Hematopoietic multipotent progenitor cell treated with erythropoietin and hydrocortisone succinate and interleukin-3 and kit ligand, for 15 days (in vitro differentiated cells): ENCODE measurements around the gene OIP5.
"Not testable (repeated sequence)": the region's sequence is repeated elsewhere in the genome, so short reads cannot be mapped to it uniquely, and the experiment has no call there.

Experiments used
- DNase-seq: peaks from one replicate; pipeline ENCODE4 v3.0.0-alpha.2; 2015; ENCODE audit warnings: low spot score

OIP5 gene

DNA sequence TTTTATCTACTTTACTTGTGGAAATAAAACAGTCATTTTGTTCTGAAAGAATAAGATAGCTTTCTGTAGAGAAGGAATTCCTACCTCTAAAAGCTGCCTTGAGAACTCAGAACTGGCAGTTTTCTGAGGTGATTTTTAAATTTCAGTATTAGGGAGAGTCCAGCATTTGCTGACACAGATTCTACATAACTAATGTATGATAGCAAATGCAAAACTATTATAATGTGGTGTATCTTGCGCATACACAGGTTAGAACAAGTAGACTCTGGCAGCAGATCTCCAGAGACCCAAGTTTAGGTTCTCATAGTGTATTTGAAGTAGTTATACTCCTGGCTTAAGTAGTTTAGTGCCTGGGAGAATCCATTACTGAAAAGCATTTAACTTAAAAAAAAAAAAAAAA is 30.8 kb downstream of the OIP5 start:
- no peak for DNase-seq

DNA sequence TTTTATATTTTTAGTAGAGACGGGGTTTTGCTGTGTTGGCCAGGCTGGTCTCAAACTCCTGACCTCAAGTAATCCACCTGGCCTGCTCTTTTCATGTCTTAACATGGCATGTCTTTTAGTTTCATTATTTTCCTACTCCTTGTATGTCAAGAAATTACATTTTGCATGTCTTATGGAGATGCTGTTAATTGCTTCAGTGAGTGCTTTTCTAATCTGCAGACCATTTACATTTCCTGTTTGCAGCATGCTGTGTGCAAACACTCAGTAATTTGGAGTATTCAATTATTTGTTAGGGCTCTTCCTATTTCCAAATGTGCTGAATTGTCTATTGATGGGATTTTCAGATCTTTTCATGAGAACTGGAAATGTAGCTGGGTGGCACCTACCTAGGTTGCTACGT is 31.3 kb downstream of the OIP5 start:
- not testable (repeated sequence) for DNase-seq

DNA sequence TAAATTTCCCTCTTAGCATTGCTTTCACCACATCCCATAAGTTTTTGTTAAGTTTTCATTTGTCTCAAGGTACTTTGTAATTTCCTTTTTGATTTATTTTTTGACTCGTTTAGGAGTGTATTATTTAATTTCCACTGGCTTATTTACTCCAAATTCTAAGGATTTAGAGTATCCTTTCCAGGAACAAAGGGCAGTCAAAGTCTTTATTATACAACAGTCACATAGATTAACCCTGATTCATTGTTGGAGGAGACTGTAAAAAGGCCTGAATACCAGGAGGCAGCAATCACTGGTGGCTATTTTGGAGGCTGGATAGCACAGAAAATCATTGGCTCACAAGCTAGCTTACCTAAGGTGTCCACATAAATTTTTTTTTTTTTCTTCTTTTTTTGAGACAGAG is 39.9 kb downstream of the OIP5 start:
- DNase-seq, result no peak

DNA sequence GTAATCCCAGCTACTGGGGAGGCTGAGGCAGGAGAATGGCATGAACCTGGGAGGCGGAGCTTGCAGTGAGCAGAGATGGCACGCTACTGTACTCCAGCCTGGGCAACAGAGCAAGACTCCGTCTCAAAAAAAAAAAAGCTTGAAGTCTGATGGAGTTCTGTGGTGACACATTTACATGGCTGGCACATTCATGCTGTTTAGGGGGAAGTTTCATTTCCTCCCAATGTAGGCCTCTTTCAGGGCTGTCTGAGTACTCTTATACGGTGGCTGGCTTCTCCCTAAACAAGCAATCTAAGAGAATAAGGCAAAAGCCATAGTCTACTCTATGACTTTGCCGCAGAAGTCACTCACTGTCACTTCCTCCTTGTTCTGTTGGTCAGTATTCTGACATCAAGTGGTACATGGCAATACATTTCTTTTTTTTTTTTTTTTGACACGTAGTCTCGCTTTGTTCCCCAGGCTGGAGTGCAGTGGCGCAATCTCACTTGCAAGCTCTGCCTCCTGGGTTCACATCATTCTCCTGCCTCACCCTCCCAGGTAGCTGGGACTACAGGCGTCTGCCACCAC is 41.2 kb downstream of the OIP5 start:
- no peak for DNase-seq

DNA sequence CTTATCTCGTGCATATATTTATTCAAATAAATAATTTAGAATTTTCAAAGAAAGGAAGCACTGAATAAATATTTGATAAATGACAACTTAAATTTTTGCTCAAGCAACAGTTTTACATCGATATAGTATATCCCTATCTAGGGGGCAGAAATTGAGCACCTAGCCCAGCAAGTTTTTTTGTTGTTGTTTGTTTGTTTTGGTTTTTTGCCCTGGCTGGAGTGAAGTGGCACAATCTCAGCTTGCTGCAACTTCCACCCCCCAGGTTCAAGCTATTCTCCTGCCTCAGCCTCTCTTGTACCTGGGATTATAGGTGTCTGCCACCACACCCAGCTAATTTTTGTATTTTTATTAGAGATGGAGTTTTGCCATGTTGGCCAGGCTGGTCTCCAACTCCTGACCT is 42.4 kb downstream of the OIP5 start:
- DNase-seq, result no peak

DNA sequence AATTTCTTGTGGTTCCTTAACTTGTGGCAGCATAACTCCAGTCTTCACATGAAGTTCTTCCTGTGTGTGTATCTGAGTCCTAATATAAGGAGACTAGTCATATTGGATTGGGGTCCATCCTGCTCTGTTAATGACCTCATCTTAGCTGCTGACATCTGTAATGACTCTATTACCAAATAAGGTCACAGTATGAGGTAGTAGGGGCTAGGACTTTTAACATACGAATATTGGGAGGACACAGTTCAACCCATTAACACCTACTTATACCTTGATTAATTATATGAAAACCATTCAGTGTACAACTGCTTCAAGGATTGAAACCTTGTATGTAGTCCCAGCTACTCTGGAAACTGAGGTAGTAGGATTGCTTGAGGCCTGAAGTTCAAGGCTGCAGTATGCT is 43.9 kb downstream of the OIP5 start:
- DNase-seq, result no peak

DNA sequence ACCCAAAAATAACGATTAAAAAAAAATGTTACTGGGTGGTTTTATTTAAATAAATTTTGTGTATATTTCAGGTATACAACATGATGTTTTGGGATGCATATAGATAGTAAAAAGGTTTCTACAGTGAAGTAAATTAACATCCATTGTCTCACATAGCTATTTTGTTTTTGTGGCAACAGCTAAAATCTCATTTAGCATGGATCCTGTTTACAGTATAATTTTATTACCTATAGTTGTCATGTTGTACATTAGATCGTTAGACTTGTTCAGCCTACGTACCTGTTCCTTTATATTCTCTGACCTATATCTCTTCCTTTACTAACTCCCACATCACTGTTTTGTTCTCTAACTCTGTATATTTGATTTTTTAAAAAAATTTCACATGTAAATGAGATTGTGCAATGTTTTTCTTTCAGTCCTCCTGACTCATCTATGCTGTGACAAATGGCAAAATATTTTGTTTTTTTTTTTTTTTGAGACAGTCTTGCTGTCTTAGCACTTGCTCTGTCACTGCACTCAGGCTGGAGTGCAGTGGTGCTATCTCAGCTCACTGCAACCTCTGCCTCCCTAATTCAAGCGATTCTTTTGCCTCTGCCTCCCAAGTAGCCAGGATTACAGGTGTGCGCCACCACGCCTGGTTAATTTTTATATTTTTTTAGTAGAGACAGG is 45.6 kb downstream of the OIP5 start:
- no peak for DNase-seq

DNA sequence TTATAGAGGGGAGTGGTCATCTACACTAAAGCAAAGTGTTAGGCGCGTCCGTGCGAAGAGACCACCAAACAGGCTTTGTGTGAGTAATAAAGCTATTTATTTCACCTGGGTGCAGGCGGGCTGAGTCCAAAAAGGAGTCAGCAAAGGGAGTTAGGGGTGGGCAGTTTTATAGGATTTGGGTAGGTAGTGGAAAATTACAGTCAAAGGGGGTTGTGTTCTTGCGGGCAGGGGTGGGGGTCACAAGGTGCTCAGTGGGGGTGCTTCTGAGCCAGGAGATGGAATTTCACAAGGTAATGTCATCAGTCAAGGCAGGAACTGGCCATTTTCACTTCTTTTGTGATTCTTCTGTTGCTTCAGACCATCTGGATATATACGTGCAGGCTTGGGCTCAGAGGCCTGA is 47.1 kb downstream of the OIP5 start:
- no peak for DNase-seq

DNA sequence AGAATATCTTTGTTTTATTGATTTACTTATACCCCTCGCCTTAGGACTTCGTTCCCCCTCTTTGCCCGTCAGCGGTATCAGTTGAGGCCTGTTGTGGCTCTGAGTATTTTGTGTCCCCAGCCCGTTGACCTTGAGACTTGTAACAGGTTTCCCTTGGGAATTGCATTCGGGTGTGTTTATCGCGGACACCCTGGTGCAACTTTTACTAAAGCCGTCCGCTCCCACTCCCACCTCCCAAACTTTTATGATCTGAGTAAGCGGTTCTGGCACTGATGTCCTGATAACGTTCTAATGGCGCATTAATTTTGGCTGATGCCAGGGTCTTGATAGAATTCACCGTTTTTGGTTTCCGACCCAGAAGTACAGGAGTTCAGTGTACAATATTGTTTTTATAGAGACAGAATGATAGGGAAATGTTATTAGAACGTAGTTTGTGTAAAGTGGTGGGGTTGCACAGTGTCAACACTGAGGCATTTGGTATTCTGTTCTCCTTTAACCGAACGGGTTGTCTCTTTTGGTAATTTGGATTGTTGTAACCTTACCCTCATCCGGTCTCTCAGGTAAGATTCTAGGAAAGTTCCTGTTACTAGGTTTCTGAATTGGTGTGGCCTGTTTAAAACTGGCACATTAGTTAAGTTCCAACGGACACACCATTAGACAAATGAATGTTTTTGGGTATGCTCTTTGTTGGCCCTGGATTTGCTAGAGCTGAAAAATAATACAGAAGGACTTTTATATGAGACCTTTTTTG is 47.8 kb downstream of the OIP5 start:
- peak; percentile 34 for DNase-seq

DNA sequence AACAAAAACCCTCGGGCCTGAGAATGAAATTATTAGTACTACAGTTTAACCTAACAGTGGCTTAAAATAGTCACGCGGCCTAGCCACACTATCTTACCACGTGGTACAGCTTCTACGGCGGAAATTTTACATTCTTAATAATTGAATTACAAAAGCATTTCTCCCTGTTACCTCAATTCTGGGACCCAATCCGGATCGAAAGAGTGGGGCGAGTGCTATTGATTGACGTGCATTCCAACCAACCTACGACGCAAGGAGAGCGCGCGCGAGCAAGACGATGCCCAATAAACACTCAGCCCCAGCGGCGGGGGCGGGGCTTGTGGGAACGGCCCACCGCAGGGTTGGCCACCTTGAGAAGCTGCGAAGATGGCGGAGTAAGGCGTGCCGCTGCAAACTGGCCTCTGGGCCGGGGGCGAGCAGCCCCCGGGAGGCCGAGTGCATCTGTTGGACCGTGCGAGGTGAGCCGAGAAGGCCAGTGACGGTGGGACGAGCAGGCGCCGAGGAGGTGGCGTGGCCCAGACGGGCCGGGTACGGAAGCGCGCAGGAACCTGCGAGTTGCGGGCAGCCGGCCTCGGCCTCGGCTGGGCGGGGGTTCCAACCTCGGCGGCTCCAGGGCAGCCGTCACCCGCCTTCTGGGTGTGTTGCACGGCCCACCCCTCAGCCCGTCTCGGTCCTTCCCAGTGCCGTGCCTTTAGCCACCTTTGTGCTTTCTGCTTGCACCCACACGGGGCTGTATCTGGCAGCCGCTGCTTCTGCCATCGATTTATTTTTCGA is 48.6 kb downstream of the OIP5 start:
- peak; percentile 98 for DNase-seq

DNA sequence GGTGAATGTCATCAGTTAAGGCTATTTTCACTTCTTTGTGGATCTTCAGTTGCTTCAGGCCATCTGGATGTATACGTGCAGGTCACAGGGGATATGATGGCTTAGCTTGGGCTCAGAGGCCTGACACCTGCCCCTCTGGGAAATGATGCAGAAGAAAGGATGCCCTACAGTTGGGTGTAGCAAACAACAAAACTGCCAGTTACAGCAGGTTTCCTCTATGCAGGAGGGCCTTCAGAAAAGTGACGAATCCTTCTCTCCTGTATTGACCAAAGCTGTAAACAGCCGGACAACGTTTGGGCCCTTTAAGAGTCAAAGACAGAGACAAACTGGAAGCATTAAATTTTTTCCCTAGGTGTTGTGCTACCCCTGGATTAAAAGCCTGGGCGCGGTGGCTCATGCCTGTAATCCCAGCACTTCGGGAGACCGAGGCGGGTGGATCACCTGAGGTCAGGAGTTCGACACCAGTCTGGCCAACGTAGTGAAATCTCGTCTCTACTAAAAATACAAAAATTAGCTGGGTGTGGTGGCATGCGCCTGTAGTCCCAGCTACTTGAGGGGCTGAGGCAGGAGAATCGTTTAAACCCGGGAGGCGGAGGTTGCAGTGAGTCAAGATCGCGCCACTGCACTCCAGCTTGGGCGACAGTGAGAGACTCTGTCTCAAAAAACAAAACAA is 49.3 kb downstream of the OIP5 start:
- DNase-seq, result not testable (repeated sequence)

DNA sequence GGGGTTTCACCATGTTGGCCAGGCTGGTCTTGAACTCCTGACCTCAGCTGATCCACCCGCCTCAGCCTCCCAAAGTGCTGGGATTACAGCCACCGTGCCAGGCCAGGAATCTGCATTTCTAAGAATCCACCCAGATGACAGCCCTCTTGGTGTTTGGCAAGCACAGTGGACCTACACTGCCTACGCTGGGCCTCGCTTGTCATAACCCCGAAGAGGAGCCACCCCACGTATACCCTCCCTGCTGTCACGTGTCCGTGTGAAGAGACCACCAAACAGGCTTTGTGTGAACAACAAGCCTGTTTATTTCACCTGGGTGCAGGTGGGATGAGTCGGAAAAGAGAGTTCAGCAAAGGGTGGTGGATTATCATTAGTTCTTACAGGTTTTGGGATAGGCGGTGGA is 50.0 kb downstream of the OIP5 start:
- not testable (repeated sequence) for DNase-seq

DNA sequence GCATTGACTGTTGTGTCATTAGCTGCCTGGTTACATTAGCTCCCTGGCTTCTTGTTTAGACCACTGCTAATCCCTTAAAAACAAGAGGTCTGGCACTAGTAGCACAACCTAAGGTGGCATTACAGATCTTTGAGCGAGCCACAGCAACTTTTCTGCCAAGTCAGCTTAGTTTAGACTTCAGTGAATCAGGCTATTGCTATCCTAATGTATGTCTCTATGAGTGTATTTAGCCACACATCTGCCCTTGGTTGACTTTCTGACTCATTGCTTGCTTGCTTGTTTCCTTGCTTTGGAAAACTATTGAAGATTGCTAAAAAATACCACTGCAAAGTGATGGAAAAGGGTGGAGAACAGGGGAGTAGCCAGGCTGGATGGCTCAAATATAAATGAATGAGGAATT is 51.2 kb downstream of the OIP5 start:
- DNase-seq, result no peak

DNA sequence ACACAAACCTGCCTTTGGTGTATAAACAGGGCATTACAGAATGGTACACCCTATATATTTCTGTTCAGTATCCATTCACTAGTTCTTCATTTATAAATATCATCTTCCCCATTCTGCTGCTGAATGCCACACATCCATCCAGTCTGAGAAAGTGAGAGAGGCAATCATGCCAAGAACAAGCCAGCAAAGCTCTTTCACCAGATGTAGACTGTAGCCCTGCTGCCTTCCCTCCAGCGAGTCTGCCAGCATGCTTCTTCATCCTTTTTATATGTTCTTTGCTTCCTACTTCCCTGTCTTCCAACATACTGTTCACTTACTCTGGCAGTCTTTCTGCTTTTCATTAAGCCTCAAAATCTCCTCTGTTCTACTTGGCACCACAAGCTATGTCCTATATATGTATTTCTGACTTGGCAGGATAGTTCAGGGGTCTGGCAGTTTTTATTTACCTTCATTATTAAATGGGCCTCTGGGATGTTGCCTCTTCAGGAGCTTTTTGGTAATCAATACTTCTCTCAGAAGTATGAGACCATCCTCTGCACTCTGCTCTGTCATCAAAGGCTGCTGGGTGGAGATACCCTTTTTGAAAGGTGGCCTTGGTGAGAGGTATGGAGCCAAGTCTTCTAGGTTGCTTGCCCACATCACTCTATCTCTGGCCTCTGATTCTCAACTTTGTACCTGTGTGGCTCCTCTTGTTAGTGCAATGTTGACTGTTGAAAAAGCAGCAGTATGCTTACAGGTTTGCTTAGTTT is 52.7 kb downstream of the OIP5 start:
- no peak for DNase-seq

DNA sequence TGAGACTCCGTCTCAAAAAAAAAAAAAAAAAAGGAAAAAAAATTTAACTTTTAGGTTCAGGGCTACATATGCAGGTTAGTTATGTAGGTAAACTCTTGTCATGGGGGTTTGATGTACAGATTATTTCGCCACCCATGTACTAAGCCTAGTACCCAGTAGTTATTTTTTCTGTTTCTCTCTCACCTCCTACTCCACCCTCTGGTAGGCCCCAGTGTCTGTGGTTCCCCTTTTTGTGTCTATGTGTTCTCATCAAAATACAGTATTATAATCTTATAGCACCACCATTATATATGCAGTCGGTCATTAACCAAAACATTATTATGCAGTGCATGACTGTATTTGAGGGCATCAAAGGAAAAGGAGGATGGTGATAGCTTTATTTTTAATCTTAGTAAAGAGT is 54.1 kb downstream of the OIP5 start:
- no peak for DNase-seq

DNA sequence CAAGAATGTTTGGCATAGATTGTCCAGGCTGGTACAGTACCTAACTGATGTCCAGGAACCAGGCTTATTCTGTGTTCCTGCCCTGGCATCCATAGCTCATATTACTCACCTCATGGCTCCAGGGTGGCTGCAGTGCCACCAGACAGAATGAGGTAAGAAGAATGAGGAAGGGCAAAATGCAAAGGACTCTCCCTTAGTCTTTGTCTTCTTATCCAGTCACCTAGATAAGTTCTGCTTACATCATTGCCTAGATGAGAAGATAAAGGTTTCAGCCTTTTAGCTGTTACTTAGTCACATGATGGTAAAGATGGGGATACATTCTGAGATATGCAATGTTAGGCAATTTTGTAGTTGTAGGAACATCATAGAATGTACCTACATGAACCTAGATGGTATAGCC is 55.6 kb downstream of the OIP5 start:
- no peak for DNase-seq

DNA sequence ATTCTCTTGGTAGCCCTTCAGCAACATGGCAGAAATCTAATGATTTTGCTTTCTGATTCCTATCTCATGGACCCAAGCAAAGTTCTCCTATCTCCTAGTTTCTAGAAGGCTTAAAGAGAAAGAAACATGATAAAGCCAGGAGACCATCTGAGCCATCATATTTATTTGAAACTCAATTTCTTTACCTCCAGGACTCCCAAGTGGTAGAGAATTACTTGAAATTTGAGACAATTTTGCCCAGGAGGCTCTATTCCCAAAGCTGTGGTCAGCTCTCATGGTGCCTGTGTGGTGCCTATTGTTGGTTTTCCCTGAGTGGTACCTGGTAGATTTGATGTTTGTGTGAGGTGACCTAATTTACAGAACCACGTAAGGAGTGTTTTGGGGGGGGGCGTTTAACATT is 62.5 kb downstream of the OIP5 start:
- DNase-seq, result no peak

DNA sequence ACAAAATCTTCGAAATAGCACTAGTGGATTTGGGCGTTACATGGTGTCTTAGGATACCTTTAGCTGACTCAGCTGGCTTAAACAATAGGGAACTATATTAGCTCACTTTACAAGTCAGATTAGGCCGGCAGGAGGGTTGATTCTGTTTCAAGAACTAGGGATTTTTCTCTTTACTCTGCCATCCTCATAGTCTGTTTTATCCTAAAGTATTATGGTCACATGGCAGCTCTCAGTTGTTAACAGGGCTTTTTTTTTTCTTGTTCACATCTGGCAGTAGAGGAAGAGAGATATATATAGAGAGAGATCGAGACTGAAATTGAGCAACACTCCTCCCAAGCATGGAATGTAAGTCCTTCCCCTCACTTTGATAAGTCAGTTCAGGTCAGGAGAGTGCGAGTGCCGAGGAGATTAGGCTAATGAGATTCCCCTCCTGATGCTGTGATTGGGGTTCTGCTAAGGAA is 68.5 kb downstream of the OIP5 start:
- no peak for DNase-seq

DNA sequence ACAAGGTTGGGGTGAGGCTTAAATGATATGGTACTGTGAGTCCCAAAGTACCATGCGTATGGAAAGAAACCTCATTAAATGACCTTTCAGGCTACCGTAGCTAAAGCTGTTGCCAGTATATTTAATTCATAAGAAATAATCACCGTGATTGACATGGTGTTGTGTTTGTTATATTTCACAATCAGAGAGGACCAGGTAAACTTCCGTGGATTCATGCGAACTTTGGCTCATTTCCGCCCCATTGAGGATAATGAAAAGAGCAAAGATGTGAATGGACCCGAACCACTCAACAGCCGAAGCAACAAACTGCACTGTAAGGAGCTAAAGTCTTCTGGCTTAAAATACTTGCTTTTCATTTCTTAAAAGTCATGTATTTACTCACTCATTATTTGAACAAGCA is 69.8 kb downstream of the OIP5 start:
- DNase-seq, result no peak

DNA sequence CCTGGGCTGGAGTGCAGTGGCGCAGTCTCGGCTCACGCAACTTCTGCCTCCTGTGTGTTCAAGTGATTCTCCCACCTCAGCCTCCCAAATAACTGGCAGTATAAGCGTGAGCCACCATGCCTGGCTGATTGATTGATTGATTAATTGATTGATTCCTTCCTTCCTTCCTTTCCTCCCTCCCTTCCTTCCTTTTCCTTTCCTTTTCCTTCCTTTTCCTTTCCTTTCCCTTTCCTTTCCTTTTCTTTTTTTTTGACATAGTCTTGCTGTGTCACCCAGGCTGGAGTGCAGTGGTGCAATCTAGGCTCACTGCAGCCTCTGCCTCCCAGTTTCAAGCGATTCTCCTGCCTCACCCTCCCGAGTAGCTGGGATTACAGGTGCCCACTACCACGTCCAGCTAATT is 71.5 kb downstream of the OIP5 start:
- not testable (repeated sequence) for DNase-seq

DNA sequence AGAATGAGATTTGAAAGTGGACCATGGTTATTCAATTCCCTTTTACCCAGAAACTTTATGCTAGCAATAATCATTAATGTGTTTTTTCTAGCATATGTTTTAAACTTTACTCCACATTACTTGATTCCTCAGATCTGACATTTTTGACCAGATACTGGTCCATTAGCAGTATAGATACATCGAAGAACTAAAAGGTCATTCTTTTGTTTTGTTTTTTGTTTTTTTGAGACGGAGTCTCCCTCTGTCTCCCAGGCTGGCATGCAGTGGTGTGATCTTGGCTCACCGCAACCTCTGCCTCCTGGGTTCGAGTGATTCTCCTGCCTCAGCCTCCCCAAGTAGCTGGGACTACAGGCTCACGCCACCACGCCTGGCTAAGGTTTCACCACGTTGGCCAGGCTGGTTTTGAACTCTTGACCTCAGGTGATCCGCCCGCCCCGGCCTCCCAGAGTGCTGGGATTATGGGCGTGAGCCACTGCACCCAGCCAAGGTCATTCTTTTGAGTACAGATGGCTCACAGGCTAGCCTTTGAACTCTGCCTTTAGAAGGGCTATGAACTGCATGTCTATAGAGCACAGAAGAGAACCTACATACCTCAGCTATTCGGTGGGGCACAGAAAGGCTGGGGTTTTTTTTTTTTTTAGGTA is 72.7 kb downstream of the OIP5 start:
- no peak for DNase-seq
